ENCODE data around the gene MED10.
"Not testable (repeated sequence)": the region's sequence is repeated elsewhere in the genome, so short reads cannot be mapped to it uniquely, and the experiment has no call there.

The MED10 gene

DNA sequence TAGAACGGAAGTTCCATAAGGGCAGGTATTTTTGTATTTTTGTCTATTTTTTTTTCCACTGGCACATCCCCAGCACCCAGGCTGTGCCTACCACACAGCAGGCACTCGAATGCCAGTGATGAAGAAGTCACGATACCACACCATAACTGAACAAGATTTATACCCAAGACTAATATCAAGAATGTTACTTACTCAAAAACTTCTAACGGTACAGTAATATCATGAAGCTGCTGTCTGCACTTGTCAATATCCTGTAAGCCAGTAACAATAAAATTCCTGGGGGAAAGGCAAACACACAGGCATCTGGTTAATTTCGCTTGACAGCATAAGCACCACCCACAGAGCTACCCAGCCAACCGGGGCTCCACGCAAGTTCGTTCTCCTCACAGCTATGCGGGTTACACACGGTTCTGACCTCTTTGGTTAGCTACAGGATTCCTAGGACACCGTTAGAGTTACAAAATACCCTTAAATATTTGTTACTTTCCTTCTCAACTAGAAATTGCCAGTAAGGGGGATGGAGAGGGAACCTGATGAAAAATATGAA lies 1.3 kb downstream of the MED10 start:
- in situ Hi-C loops (cut with HindIII; ENCODE audit: low sequenced_read_pairs): no loop called here

GRCh38 chr5:6373081-6373846 lies 5.1 kb downstream of the MED10 start:
- in situ Hi-C loops (cut with HindIII; ENCODE audit: low sequenced_read_pairs): no loop called here

GRCh38 chr5:6372251-6373080 lies 5.9 kb downstream of the MED10 start:
- in situ Hi-C loops (cut with HindIII; ENCODE audit: low sequenced_read_pairs): no loop called here

GRCh38 chr5:6371079-6371810 lies 7.1 kb downstream of the MED10 start:
- in situ Hi-C loops (cut with HindIII; ENCODE audit: low sequenced_read_pairs): no loop called here

GRCh38 chr5:6370580-6370979 lies 7.8 kb downstream of the MED10 start:
- in situ Hi-C loops (cut with HindIII; ENCODE audit: low sequenced_read_pairs): no loop called here

- in situ Hi-C loops (cut with HindIII; ENCODE audit: low sequenced_read_pairs): no loop called here
These were observed 12.3 kb downstream of the MED10 start for GRCh38 chr5:6365977-6366590.

GRCh38 chr5:6365142-6365976 lies 13.0 kb downstream of the MED10 start:
- in situ Hi-C loops (cut with HindIII; ENCODE audit: low sequenced_read_pairs): no loop called here

GRCh38 chr5:6363454-6364011 lies 14.8 kb downstream of the MED10 start:
- in situ Hi-C loops (cut with HindIII; ENCODE audit: low sequenced_read_pairs): not testable (repeated sequence)

GRCh38 chr5:6362846-6363245 lies 15.5 kb downstream of the MED10 start:
- in situ Hi-C loops (cut with HindIII; ENCODE audit: low sequenced_read_pairs): no loop called here

DNA sequence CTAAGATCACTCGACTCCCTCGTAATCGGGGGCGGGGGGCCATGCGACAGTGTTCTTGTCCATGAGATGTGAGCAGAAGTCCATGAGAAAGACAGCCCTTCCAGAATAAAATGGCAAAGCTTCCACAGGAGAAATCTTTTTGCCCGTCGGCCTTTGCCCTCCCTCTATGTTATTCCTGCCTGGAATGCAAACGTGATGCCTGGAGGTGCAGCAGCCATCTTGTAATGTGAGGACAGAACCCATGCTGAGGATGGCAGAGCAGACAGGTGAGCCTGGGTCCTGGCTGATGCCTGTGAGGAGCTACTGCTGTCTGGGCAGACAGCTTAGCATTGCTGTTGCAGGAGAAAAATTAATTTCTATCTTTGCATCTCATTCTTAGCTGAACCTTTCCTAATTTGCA lies 17.2 kb downstream of the MED10 start:
- in situ Hi-C loops (cut with HindIII; ENCODE audit: low sequenced_read_pairs): no loop called here

DNA sequence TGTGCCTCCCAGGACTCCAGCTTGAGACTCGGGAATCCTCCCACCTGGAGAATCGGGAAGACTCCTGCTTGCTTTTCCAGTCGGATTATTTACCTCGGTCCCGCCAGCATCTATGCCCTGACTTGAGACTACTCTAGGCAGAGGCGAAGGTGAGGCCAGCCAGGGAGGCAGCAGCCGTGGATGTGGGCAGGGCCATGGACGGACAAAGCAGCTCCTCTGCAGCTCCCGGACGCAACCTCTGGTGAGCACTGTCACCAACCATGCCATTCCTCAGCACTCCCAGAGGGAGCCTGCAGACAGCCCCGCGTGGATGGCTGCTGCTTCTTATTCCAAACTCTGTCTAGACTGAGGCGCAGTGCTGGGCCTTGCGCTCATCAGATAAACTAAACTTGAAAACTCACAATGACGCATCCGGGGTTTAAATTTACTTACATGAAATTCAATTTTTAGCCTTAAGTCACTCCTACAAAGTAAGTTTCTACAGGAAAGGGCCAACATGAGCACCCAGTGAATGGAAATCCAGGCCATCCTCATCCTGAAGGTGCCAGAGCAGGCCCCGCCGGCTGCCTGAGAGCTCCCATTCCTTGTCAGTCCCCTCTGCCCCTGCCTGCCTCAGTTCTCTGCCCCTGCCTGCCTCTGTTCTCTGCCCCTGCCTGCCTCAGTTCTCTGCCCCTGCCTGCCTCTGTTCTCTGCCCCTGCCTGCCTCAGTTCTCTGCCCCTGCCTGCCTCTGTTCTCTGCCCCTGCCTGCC lies 17.8 kb downstream of the MED10 start:
- in situ Hi-C loops (cut with HindIII; ENCODE audit: low sequenced_read_pairs): no loop called here

- in situ Hi-C loops (cut with HindIII; ENCODE audit: low sequenced_read_pairs): no loop called here
These were observed 18.6 kb downstream of the MED10 start for GRCh38 chr5:6359555-6360322.

GRCh38 chr5:6358434-6358820 lies 19.9 kb downstream of the MED10 start:
- in situ Hi-C loops (cut with HindIII; ENCODE audit: low sequenced_read_pairs): no loop called here

DNA sequence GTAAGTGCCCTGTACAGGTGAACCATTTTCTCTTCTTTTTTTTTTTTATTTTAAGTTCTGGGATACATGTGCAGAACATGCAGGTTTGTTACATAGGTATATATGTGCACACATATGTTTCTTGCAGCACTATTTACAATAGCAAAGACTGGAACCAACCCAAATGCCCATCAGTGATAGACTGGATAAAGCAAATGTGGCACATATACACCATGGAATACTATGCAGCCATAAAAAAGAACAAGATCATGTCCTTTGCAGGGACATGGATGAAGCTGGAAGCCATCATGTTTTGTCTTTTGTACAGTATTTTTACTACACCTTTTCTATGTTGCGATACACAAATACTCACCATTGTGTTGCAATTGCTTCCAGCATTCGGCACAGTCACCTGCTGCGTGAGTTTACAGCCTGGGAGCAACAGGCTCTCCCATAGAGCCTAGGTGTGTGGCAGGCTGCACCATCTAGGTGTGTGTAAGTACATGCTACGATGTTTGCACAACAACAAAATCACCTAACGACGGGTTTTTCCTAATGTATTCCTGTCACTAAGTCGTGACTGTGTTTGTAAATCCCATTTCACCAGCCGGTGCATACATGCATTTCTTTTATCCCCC lies 20.4 kb downstream of the MED10 start:
- in situ Hi-C loops (cut with HindIII; ENCODE audit: low sequenced_read_pairs): not testable (repeated sequence)

DNA sequence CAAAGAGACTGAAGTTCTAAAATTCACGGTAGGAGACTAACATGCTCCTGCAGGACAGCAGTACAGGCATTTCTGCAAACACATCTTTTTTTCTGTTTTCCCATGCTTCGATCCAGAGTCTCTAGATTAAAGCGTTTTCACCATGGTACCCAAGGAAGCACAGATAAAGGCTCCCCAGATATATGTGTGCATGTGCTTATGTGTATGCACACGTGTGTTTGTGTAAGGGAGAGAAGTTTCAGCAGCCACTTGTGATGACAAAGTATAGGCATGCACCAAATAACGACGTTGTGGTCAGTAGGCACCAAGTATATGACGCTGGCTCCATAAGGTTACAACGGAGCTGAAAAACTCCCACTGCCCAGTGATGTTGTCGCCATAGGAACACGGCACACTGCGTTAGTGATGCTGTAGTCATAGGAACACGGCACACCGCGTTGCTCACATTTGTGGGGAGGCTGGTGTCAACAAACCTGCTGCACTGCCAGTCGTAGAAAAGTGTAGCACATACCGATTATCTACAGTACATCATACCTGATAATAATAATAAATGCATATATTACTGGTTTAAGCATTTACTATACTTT lies 21.7 kb downstream of the MED10 start:
- in situ Hi-C loops (cut with HindIII; ENCODE audit: low sequenced_read_pairs): no loop called here

- in situ Hi-C loops (cut with HindIII; ENCODE audit: low sequenced_read_pairs): no loop called here
These were observed 23.1 kb downstream of the MED10 start for GRCh38 chr5:6355294-6355693.

DNA sequence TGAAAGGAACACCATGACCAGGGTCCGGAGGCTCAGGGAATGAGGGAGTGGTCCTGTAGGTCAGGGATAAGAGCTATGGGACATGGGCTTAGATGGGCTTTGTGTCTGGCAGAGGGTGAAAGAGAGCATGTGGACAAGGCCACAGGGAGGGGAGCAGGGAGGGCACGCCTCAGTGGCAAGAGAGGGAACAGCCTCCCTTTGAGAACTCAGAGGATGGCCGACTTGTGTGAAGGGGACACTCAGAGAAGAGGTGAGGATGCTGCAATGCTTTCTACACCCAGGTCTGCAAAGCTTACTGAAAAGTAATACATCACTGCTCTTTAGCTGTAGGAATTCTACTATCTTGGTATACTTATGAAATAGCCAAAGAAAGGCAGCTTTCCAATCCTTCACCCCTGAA lies 23.5 kb downstream of the MED10 start:
- in situ Hi-C loops (cut with HindIII; ENCODE audit: low sequenced_read_pairs): no loop called here

Measured in DLD1 (cell line).